Measurements from ENCODE around the gene OR52H1.

OR52H1 gene

DNA sequence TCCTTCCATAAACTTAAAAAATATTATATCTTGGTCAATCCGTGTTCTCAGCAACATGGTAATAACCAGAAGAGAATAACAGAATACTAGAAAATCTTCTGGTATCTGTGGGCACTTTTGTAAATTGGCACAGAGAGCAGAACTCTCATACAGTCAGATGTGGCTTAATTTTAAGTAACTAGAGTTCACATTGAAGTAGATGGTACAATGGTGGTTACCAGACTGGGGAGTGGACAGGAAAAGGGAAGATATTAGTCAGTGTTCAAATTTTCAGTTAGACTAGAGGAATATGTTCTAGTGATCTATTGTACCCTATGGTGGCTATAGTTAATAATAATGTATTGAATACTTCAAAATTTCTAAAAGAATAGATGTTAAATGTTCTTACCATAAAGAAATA lies 6.9 kb downstream of the OR52H1 start:
- no peak overlapping the region for H3K4me2 ChIP-seq (ENCODE audit: low read length)
- H3K4me3 ChIP-seq (ENCODE audit: low read depth, low read length, poor library complexity, severe bottlenecking), result no peak overlapping the region
- H4K20me1 ChIP-seq (ENCODE audit: insufficient read depth, low read length), result no peaks in the 10 kb centered on the region; the same call in 1 of the 2 replicates
- TF ChIP-seq EZH2 (IDR thresholded peaks at IDR 0.05; ENCODE audit: borderline replicate concordance, low read length), result no peak
- TF ChIP-seq, protein P1, sequence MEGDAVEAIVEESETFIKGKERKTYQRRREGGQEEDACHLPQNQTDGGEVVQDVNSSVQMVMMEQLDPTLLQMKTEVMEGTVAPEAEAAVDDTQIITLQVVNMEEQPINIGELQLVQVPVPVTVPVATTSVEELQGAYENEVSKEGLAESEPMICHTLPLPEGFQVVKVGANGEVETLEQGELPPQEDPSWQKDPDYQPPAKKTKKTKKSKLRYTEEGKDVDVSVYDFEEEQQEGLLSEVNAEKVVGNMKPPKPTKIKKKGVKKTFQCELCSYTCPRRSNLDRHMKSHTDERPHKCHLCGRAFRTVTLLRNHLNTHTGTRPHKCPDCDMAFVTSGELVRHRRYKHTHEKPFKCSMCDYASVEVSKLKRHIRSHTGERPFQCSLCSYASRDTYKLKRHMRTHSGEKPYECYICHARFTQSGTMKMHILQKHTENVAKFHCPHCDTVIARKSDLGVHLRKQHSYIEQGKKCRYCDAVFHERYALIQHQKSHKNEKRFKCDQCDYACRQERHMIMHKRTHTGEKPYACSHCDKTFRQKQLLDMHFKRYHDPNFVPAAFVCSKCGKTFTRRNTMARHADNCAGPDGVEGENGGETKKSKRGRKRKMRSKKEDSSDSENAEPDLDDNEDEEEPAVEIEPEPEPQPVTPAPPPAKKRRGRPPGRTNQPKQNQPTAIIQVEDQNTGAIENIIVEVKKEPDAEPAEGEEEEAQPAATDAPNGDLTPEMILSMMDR (IDR thresholded peaks at IDR 0.05; ENCODE audit: low read length), result no peak
- no peaks in the 10 kb centered on the region for H3K9me3 ChIP-seq (ENCODE audit: low read length)
- no peaks in the 10 kb centered on the region for H3F3A ChIP-seq (ENCODE audit: insufficient read depth, low read length)
- H3K4me1 ChIP-seq (ENCODE audit: insufficient read depth, low read length, severe bottlenecking), result no peaks in the 10 kb centered on the region
- H3K9ac ChIP-seq (ENCODE audit: low read length), result no peak overlapping the region
- H3K9me2 ChIP-seq (ENCODE audit: low read depth, low read length), result no peaks in the 10 kb centered on the region
- no peak overlapping the region for H3K27ac ChIP-seq (ENCODE audit: low read depth, low read length, poor library complexity, severe bottlenecking)
- no peaks in the 10 kb centered on the region for H3K27me3 ChIP-seq (ENCODE audit: insufficient read depth, low read length)
- H3K36me3 ChIP-seq (ENCODE audit: insufficient read depth, low read length), result no peaks in the 10 kb centered on the region
- no peak overlapping the region for H2AFZ ChIP-seq (ENCODE audit: low read length)
- no peaks in the 10 kb centered on the region for H3K79me2 ChIP-seq (ENCODE audit: insufficient read depth, low read length)

DNA sequence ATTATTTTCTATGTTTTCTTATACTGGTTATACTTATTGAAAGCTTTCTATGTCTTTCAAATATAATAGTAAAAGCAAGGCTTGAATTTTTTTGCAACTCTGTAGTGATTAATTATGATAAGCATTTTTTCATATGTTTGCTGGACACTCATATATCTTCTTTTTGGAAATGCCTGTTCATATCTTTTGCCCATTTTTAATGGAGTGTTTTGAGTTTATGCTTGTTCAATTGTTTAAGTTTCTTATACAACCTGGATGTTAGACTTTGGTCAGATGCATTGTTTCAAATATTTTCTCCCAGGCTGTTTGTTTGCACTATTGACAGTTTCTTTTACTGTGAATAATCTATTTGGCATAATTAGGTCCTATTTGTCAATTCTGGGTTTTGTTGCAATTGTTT lies 11.9 kb downstream of the OR52H1 start:
- no peak overlapping the region for H3K4me2 ChIP-seq (ENCODE audit: low read length)
- no peaks in the 10 kb centered on the region for H3K9me2 ChIP-seq (ENCODE audit: low read depth, low read length)
- H3K4me1 ChIP-seq (ENCODE audit: insufficient read depth, low read length, severe bottlenecking), result no peaks in the 10 kb centered on the region
- H3K4me3 ChIP-seq (ENCODE audit: low read depth, low read length, poor library complexity, severe bottlenecking), result no peak overlapping the region
- no peaks in the 10 kb centered on the region for H3K36me3 ChIP-seq (ENCODE audit: insufficient read depth, low read length)
- H3K27me3 ChIP-seq (ENCODE audit: insufficient read depth, low read length), result no peaks in the 10 kb centered on the region
- H3K9me3 ChIP-seq (ENCODE audit: low read length), result no peaks in the 10 kb centered on the region
- TF ChIP-seq, protein P1 (IDR thresholded peaks at IDR 0.05; ENCODE audit: low read length), result no peak
- no peak for TF ChIP-seq EZH2 (IDR thresholded peaks at IDR 0.05; ENCODE audit: borderline replicate concordance, low read length)
- H3K9ac ChIP-seq (ENCODE audit: low read length), result no peak overlapping the region
- no peak overlapping the region for H3K27ac ChIP-seq (ENCODE audit: low read depth, low read length, poor library complexity, severe bottlenecking)
- no peak overlapping the region for H2AFZ ChIP-seq (ENCODE audit: low read length)
- no peaks in the 10 kb centered on the region for H3K79me2 ChIP-seq (ENCODE audit: insufficient read depth, low read length)
- H4K20me1 ChIP-seq (ENCODE audit: insufficient read depth, low read length), result no peaks in the 10 kb centered on the region
- no peaks in the 10 kb centered on the region for H3F3A ChIP-seq (ENCODE audit: insufficient read depth, low read length)

DNA sequence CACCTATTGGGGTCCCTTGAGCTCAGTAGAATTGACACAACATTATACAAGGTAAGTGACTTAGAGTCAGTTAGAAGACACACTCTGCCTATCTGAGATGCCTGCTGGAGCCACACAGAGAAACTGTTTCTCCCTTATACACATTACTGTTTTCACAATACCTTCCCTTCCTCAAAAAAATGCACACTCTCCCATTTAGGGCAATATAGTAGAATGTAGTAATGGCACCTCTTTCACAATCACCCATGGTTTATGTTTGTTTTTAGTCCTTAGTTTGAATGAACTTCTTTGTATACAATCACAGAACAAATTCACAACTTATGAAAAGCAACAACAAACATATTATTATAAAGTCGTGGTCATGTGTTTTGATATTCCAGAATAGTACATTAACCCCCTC lies 14.3 kb downstream of the OR52H1 start:
- Histone ChIP-seq H3K9me2 (ENCODE audit: low read depth, low read length) (no peaks in the 10 kb centered on the region), H3K9me3 (ENCODE audit: low read length) (no peaks in the 10 kb centered on the region), H3K79me2 (ENCODE audit: insufficient read depth, low read length) (no peaks in the 10 kb centered on the region), H3K4me3 (ENCODE audit: low read depth, low read length, poor library complexity, severe bottlenecking) (no peak overlapping the region), H3K27me3 (ENCODE audit: insufficient read depth, low read length) (no peaks in the 10 kb centered on the region), H4K20me1 (ENCODE audit: insufficient read depth, low read length) (no peaks in the 10 kb centered on the region), H3F3A (ENCODE audit: insufficient read depth, low read length) (no peaks in the 10 kb centered on the region), H3K36me3 (ENCODE audit: insufficient read depth, low read length) (no peaks in the 10 kb centered on the region), H3K27ac (ENCODE audit: low read depth, low read length, poor library complexity, severe bottlenecking) (no peak overlapping the region), H3K4me2 (ENCODE audit: low read length) (no peak overlapping the region), H2AFZ (ENCODE audit: low read length) (no peak overlapping the region), H3K4me1 (ENCODE audit: insufficient read depth, low read length, severe bottlenecking) (no peaks in the 10 kb centered on the region), H3K9ac (ENCODE audit: low read length) (no peak overlapping the region)
- TF ChIP-seq, protein P1 (IDR thresholded peaks at IDR 0.05; ENCODE audit: low read length), result no peak
- TF ChIP-seq EZH2 (IDR thresholded peaks at IDR 0.05; ENCODE audit: borderline replicate concordance, low read length), result no peak
